Loucy (cell line): ENCODE measurements around the gene GRK2.

ENCODE experiments used
- EZH2phosphoT487 ChIP-seq: fragments of 200-600 bp; IDR thresholded peaks from 2 replicates; pipeline ENCODE4 v1.6.1; 2018; ENCODE audit warnings: antibody characterized with exemption, mild to moderate bottlenecking, moderate library complexity, borderline replicate concordance
- TF ChIP-seq, protein P1 (sequence below): fragments of 200-600 bp; sonication (generic); conservative IDR thresholded peaks from 2 replicates; pipeline ENCODE4 v1.5.1; 2014; ENCODE audit warnings: mild to moderate bottlenecking, antibody characterized with exemption, low read length

DNA sequence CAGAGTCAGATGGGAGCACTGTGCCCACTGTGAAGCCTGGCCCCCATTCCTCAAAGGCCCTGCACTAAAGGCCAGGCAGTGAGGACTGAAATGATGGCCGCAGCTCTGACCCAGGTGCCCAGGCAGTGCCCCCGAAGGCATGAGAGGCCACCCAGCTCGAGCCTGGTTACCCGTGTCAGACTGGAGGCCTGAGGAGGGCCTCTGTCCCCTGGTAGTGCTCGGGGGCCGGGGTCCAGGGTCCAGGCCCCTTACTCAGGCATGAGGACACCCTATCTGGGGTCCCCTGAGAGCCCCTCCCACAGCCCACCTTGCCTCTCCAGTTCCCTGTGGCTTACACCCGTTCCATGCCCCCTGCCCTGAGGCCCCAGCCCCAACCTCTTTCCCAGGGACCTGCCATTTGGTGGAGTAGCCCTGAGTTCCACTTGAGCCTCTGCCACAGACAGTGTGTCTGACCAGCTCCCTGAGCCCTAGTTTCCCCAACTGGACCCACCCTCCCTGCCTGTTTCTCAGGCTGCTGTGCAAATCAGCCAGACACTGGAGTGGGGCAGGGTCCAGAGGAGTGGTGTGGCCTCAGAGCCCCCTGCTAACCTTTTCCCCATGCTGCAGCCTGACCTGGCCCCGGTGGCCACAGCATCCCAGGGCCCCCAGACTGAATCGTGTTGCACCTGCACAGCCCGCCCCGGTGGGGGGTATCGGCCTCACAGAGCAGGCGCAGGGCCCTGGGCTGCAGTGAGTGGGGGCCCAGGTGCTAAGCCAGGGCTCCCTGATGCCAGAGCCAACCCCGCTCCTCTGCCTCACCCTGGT is 12.1 kb downstream of the GRK2 start:
- TF ChIP-seq, protein P1, sequence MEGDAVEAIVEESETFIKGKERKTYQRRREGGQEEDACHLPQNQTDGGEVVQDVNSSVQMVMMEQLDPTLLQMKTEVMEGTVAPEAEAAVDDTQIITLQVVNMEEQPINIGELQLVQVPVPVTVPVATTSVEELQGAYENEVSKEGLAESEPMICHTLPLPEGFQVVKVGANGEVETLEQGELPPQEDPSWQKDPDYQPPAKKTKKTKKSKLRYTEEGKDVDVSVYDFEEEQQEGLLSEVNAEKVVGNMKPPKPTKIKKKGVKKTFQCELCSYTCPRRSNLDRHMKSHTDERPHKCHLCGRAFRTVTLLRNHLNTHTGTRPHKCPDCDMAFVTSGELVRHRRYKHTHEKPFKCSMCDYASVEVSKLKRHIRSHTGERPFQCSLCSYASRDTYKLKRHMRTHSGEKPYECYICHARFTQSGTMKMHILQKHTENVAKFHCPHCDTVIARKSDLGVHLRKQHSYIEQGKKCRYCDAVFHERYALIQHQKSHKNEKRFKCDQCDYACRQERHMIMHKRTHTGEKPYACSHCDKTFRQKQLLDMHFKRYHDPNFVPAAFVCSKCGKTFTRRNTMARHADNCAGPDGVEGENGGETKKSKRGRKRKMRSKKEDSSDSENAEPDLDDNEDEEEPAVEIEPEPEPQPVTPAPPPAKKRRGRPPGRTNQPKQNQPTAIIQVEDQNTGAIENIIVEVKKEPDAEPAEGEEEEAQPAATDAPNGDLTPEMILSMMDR, result no peak
- no peak for TF ChIP-seq EZH2phosphoT487
